ENCODE measurements around the gene WWOX.
"Not testable (repeated sequence)": the region's sequence is repeated elsewhere in the genome, so short reads cannot be mapped to it uniquely, and the experiment has no call there.

Gene WWOX

DNA sequence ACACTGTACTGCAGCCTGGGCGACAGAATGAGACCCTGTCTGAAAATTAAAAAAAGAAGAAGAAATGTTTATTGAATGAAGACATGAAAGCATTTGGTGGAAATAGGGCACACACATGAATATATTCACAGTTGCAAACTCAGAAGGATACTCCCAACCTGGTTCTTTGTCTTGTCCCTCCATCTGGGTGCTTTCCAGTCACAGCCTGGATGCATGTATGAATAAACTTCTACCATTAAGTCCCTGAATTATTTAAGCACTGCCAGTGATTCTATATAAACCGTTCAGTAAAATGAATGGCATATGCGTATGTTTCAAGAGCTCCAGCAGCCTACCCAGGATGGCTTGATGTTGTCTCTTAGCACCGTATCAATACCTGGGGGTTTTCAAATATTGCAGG is 591.1 kb downstream of the WWOX start:
- no peak for DNase-seq (ENCODE audit: low spot score)

DNA sequence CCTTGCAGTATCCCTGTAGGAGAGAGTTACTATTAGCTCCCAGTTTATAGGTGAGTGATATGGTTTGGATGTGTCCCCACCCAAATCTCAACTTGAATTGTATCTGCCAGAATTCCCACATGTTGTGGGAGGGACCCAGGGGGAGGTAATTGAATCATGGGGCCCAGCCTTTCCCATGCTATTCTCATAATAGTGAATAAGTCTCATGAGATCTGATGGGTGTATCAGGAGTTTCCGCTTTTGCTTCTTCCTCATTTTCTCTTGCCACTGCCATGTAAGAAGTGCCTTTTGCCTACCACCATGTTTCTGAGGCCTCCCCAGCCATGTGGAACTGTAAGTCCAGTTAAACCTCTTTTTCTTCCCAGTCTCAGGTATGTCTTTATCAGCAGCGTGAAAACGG is 592.3 kb downstream of the WWOX start:
- DNase-seq (ENCODE audit: low spot score), result not testable (repeated sequence)

GRCh38 chr16:78693496-78693895 is 594.0 kb downstream of the WWOX start:
- no peak for DNase-seq (ENCODE audit: low spot score)

- DNase-seq (ENCODE audit: low spot score), result no peak
Measured at GRCh38 chr16:78694414-78694813, 595.0 kb downstream of the WWOX start.

DNA sequence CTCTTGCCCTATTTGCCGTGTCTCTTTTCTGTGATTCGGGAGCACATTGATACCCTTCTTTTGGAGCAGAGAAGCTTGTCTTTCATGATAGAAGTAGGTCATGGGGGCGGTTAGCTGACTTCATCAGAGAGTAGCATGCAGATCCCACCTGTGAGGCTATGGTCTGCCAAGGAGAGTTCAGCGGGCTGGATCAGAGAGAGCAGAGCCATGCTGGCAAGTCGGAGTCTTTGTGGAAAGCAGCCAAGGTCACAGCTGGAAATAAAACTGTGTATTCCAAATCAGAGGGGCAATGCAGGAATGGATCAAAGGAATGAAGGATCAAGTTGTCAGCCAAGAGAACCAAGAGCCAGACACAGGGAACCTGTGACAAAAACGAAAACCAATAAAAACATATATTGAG is 595.9 kb downstream of the WWOX start:
- DNase-seq (ENCODE audit: low spot score), result no peak

GRCh38 chr16:78696797-78697196 is 597.3 kb downstream of the WWOX start:
- no peak for DNase-seq (ENCODE audit: low spot score)

GRCh38 chr16:78697426-78697825 is 598.0 kb downstream of the WWOX start:
- DNase-seq (ENCODE audit: low spot score), result no peak

DNA sequence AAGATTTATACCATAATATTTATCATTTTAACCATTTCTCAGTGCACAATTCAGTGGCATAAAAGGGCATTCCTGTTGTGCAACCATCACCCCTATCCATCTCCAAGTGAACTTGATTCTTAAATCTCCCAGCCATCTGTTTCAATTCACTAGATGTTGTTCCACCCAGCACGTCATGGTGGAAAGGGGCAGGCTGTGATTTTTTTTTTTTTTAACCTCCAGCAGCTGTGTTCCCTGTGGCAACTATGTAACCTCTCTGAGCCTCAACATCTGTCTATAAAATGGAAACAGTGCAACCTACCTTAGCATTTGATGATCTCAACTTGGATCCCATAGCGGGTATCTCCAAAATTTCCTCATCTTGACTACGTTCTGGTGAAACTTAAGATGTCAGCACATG is 604.5 kb downstream of the WWOX start:
- no peak for DNase-seq (ENCODE audit: low spot score)

- no peak for DNase-seq (ENCODE audit: low spot score)
Measured at GRCh38 chr16:78704416-78704815, 605.0 kb downstream of the WWOX start.

- peak; percentile 20 for DNase-seq (ENCODE audit: low spot score)
Measured at GRCh38 chr16:78705694-78706093, 606.2 kb downstream of the WWOX start.

DNA sequence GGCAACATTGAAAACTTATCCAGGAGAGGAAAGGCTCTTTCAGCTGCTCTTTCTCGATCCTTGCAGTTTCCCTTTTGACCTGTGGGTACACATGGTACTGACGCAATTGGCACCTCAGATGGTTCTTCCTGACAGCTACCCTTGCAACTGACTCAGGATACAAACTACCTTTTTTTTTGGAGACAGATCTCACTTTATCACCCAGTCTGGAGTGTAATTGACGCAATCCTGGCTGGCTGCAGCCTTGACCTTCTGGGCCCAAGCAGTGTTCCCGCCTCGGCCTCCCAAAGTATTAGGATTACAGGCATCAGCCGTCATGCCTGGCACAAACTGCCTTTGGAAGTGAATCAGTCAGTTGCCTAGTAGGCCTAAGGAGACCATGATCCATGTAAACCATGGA is 607.2 kb downstream of the WWOX start:
- DNase-seq (ENCODE audit: low spot score), result no peak

DNA sequence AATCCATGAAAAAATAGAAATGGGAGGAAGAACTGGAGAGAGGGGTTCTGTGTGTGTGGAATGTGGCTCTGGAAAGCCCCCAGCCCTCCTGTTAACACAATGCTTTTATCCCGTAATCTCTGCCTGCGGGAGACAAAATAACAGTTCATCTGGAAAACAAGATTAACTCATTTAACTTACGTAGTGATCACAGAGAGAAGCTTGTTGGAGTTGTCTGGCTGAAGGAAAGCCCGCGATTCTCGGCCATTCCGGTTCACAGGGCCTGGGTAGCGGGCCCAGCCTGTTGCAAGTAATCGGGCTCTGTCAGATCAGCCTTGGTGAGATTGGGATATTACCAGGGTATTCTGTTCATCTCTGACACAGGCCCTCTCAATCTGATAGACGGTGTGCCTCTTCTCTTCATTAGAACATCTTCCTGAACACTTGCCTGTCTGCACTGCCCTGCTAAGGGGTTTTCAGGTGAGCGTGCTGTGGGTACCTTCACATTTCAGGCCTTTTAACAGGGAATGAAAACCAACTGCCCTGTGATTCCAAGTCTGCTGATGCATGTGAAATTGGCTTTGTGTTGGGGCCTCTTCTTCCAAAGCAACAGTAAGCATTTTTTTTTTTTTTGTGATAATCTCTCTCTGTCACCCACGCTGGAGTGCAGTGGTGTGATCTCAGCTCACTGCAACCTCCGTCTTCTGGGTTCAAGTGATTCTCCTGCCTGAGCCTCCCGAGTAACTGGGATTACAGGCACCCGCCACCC is 609.9 kb downstream of the WWOX start:
- DNase-seq (ENCODE audit: low spot score), result no peak

GRCh38 chr16:78715106-78715505 is 615.7 kb downstream of the WWOX start:
- DNase-seq (ENCODE audit: low spot score), result no peak

DNA sequence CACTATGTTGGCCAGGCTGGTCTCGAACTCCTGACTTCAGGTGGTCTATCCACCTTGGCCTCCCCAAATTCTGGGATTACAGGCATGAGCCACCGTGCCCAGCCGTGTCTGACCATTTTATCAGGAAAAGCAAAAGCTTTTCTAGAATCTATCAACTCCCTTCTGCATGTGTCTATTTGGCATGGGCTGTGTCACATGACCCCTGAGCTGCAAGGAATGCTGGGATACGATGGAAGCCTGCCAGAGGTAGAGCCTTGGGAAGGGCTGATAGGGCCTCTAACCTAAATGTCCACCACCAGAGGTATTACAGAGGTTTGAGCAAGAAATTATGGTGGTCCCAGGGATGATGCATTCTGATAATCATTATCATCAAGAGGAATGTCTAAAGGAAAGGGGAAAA is 616.2 kb downstream of the WWOX start:
- DNase-seq (ENCODE audit: low spot score), result no peak

GRCh38 chr16:78718141-78718540 is 618.7 kb downstream of the WWOX start:
- DNase-seq (ENCODE audit: low spot score), result no peak

DNA sequence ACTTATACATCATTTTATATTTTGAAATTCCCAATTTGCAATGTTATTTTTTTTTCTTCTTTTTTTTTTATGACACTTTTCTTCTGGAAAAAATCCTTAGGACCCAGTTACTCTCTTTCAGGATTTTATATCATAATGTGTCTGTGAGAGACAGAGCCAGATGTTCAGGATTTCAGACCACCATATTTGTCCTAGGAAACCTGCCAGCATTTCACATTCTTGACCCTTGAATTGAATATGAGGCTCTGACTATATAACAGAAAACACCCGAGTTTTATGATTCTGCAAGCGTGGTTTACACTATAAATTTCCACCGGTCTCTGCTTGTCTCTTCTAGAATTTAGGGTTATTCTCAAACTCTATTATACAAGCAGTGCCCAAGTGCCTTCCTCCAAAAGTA is 621.0 kb downstream of the WWOX start:
- no peak for DNase-seq (ENCODE audit: low spot score)

DNA sequence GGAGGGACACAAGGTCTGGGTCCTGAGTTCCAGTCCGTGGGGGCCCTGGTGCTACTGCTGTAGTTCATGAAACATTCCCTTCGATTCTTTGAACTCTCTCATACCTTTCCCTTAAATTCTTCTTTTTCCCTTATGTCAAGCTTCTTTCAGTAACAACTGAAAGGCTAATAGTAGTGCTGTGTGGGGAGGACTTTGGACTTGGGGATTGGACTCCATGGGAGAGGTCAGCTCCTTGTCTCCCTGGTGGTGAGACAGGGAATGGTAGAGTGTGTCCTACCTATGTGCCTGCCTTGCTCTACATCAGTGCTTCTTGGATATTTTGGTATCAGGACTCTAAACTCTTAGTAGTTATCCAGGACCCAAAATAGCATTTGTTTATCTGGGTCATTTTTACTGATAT is 628.1 kb downstream of the WWOX start:
- no peak for DNase-seq (ENCODE audit: low spot score)

DNA sequence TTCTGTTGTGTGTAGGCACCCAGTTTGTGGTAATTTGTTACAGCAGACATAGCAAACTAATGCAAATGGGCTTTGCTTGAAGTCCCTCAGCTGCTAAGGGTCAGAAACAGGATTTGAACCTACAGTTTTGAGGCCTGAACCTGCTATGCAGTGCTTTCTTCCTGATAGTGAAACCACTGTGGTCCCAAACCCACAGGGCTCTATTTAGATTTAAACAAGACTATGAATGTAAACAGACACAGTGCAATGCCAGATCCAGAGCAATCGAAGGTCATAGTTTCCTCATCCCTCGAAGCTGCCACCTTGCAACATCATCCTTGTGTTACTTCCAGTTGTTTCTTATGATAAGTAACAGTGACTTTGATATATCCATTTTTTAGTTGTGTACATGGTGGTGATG is 630.2 kb downstream of the WWOX start:
- DNase-seq (ENCODE audit: low spot score), result no peak

DNA sequence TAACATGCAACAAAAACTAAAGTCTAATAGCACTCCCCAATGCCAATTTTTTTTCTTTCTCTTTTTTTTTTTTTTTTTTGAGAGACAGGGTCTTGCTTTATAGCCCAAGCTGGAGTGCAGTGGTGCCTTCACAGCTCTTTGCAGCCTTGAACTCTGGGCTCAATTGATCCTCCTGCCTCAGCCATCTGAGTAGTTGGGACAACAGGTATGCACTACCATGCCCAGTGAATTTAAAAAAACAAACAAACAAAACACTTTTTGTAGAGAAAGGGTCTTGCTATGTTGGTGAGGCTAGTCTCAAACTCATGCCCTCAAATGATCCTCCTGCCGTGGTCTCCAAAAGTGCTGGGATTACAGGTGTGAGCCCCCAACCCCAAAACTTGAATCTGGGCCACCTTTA is 632.3 kb downstream of the WWOX start:
- no peak for DNase-seq (ENCODE audit: low spot score)

- DNase-seq (ENCODE audit: low spot score), result no peak
Measured at GRCh38 chr16:78732696-78733095, 633.2 kb downstream of the WWOX start.

GRCh38 chr16:78735337-78735736 is 635.9 kb downstream of the WWOX start:
- DNase-seq (ENCODE audit: low spot score), result no peak

DNA sequence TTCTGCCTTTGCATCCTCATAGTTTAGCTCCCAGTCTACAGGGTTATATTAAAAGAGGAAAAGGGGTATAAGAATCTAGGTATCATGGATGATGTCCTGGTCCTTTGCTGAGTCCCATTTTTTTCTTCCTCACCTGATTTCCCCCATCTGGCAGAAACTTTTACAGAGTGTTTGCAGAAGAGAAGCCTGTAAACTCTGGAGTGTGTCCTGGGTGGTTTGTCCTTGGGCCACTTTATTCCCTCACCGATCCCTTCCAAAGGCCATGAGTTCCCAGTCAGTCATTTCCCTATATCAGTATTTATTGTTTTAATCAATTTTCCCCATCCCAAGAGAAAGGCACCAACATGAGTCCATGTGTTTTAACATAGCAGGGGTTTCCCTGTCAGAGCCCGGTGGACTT is 638.2 kb downstream of the WWOX start:
- no peak for DNase-seq (ENCODE audit: low spot score)

DNA sequence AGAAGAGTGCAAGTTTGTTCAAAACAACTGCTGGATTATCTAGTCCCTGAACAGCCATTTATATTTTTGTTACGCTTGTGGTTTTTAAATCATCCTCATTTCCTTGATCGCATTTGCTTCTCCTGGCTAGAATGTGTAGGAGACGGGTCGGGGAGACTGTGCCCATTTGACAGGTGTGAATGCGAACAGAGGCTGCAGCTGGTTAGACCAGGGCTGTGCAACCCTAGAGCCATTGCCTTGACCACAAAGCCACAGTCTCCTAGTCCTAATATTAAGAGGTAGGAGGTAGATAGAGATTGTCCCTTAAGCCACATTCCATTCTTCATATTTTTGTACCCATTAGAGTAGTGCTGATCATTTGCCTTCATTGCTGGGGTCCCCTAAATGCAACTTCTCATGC is 639.1 kb downstream of the WWOX start:
- no peak for DNase-seq (ENCODE audit: low spot score)

- no peak for DNase-seq (ENCODE audit: low spot score)
Measured at GRCh38 chr16:78740269-78740668, 640.8 kb downstream of the WWOX start.

Measured in kidney capillary endothelial cell (primary cell).